ENCODE data around the gene FABP7.

DNA sequence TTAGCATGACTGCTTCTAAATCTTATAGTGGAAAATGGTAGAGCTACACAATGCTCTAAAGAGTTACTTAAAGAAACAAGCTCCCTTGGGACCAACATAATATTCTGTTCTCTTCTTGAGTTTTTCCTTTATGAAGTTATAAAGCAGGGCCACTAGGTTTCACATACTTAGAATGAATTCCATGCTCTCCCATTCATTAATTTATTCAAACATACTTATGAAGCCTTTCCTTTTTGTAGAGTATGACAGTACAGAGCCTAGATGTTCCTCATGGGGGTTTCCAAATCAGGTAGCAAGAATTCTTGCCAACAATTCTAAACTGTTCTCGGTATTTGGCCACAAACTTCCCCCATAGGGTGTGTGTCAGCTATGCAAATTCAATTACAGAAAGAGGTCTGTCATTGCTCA is 20.6 kb upstream of the FABP7 start:
- TF ChIP-seq CTCF (IDR thresholded peaks at IDR 0.05), result no peak
- no peak for TF ChIP-seq POLR2A (IDR thresholded peaks at IDR 0.05)

Measured in transverse colon (tissue), 3 donors.